Loucy (cell line): ENCODE results near the gene ANP32B.

Experiments used
- CTCF ChIP-seq: fragments of 200-600 bp; sonication (generic); conservative IDR thresholded peaks from 2 replicates; pipeline ENCODE4 v1.5.1; 2014; ENCODE audit warnings: mild to moderate bottlenecking, antibody characterized with exemption, low read length
- EZH2phosphoT487 ChIP-seq: fragments of 200-600 bp; IDR thresholded peaks from 2 replicates; pipeline ENCODE4 v1.6.1; 2018; ENCODE audit warnings: antibody characterized with exemption, mild to moderate bottlenecking, moderate library complexity, borderline replicate concordance

- TF ChIP-seq CTCF, result no peak
- no peak for TF ChIP-seq EZH2phosphoT487
These were observed 26.8 kb upstream of the ANP32B start for GRCh38 chr9:97956331-97956730.
